Hepatocyte (in vitro differentiated cells): Measurements from ENCODE around the gene ST6GAL1.

Source experiments
- EZH2 ChIP-seq: fragments of 200-600 bp; sonication (generic); IDR thresholded peaks from 2 replicates; pipeline ENCODE4 v1.6.1; 2016; ENCODE audit warnings: antibody characterized with exemption, mild to moderate bottlenecking, borderline replicate concordance
- EZH2phosphoT487 ChIP-seq: fragments of 200-600 bp; sonication (generic); IDR thresholded peaks from one replicate; pipeline ENCODE4 v1.6.1; 2018; ENCODE audit warnings: antibody characterized with exemption, mild to moderate bottlenecking, low read depth, moderate library complexity; ENCODE audit not compliant: unreplicated experiment, severe bottlenecking
- TF ChIP-seq, protein P1 (sequence below): fragments of 200-600 bp; sonication (generic); IDR thresholded peaks from 2 replicates; pipeline ENCODE4 v1.5.1; 2016; ENCODE audit warnings: antibody characterized with exemption, mild to moderate bottlenecking; ENCODE audit not compliant: poor library complexity

DNA sequence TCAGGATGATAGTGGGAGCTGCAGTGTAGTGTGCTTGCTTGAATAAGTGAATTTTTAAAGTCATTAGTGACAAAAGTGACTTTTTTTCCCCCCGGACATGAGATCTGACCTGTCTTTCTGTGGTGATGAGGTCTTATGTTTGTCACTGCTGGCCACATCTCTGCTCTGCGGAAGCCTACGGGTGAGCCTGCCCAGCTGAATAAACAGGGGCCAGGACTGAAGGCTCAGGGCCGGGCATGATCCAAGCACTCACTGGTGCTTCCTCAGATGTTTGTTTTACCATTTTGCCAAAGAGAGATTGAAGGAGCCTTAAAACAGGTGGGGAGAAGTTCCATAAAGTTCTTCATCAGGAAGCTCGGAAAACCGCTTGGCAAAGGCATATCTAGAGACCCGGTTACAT, 174.0 kb downstream of the ST6GAL1 start:
- no peak for TF ChIP-seq EZH2
- TF ChIP-seq, protein P1, sequence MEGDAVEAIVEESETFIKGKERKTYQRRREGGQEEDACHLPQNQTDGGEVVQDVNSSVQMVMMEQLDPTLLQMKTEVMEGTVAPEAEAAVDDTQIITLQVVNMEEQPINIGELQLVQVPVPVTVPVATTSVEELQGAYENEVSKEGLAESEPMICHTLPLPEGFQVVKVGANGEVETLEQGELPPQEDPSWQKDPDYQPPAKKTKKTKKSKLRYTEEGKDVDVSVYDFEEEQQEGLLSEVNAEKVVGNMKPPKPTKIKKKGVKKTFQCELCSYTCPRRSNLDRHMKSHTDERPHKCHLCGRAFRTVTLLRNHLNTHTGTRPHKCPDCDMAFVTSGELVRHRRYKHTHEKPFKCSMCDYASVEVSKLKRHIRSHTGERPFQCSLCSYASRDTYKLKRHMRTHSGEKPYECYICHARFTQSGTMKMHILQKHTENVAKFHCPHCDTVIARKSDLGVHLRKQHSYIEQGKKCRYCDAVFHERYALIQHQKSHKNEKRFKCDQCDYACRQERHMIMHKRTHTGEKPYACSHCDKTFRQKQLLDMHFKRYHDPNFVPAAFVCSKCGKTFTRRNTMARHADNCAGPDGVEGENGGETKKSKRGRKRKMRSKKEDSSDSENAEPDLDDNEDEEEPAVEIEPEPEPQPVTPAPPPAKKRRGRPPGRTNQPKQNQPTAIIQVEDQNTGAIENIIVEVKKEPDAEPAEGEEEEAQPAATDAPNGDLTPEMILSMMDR = no peak
- TF ChIP-seq EZH2phosphoT487 = no peak
